ENCODE results near the gene IL22. TPM values are rescaled to one million over a fixed set of nuclear protein-coding genes. Genes with fewer than 3 reads are reported as not detected.

IL22 gene
- total RNA-seq, 1 experiment from 2014 or later: not detected

DNA sequence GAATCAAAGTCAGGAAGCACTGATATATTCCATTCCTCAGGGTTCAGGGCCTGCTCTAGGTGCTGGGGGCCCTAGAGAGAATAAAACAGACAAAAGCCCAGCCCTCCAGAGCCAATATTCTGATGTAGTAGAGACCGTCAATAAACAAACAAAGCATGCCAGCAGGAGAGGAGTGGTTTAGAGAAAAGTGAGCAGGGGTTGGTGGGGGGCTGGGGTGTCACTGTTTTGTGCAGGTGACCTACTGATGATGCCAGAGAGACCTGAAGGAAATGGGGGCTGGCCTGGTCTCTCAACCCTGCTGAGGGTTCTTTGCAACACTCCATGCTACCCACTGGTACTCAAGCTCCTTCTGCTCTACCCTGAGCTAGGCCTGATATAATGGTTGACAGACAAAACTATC lies 54.3 kb downstream of the IL22 start:
- CTCF ChIA-PET: no interaction called here
- no peaks in the 10 kb centered on the region for H3K4me1 ChIP-seq (ENCODE audit: control insufficient read depth in 1 of 2, insufficient read depth in 2 of 2, low read length in 2 of 2)

DNA sequence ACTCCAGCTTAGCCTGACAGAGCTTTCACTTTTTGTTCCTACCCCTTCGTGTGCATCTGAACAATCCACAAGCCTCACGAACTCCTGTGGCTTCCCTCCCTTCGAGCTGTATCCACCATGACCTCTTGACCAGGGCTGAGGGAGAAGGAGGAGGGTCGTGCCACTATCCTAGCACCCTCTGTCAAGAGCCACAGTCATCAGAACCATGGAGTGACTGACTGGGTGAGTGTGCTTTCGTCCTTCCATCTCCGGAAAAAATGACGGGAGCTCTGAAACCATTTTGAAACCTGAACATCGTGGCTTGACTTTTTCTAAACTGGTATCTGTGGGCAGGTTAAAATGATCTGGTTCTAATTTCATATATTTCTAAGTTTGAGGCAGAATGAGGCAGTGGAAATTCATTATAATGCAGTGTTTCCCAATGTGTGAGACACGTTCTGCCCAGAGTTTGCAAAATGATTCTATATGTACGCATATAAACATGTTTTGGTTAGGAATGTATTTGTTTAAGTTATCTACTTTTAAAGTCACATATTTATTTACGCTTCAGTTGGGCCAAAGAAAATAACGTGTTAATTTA lies 54.8 kb downstream of the IL22 start:
- ATAC-seq: no peak
- TF ChIP-seq, protein P1, sequence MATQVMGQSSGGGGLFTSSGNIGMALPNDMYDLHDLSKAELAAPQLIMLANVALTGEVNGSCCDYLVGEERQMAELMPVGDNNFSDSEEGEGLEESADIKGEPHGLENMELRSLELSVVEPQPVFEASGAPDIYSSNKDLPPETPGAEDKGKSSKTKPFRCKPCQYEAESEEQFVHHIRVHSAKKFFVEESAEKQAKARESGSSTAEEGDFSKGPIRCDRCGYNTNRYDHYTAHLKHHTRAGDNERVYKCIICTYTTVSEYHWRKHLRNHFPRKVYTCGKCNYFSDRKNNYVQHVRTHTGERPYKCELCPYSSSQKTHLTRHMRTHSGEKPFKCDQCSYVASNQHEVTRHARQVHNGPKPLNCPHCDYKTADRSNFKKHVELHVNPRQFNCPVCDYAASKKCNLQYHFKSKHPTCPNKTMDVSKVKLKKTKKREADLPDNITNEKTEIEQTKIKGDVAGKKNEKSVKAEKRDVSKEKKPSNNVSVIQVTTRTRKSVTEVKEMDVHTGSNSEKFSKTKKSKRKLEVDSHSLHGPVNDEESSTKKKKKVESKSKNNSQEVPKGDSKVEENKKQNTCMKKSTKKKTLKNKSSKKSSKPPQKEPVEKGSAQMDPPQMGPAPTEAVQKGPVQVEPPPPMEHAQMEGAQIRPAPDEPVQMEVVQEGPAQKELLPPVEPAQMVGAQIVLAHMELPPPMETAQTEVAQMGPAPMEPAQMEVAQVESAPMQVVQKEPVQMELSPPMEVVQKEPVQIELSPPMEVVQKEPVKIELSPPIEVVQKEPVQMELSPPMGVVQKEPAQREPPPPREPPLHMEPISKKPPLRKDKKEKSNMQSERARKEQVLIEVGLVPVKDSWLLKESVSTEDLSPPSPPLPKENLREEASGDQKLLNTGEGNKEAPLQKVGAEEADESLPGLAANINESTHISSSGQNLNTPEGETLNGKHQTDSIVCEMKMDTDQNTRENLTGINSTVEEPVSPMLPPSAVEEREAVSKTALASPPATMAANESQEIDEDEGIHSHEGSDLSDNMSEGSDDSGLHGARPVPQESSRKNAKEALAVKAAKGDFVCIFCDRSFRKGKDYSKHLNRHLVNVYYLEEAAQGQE (IDR thresholded peaks at IDR 0.05; ENCODE audit: low read depth): no peak
- no peak for TF ChIP-seq EZH2 (IDR thresholded peaks at IDR 0.05)
- no peak for TF ChIP-seq EZH2phosphoT487 (IDR thresholded peaks at IDR 0.05; ENCODE audit: borderline replicate concordance)
- TF ChIP-seq, protein P2, sequence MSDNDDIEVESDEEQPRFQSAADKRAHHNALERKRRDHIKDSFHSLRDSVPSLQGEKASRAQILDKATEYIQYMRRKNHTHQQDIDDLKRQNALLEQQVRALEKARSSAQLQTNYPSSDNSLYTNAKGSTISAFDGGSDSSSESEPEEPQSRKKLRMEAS (IDR thresholded peaks at IDR 0.05): no peak
- Histone ChIP-seq H3K27me3 (ENCODE audit: insufficient read depth, low read length) (no peaks in the 10 kb centered on the region), H3K4me3 (replicated peaks in 1 of 2; ENCODE audit: low read depth in 1 of 2, low read length in 2 of 2) (no peak overlapping the region), H3K4me1 (ENCODE audit: control insufficient read depth in 1 of 2, insufficient read depth in 2 of 2, low read length in 2 of 2) (no peaks in the 10 kb centered on the region), H3K9me2 (ENCODE audit: insufficient read depth) (no peaks in the 10 kb centered on the region), H2AFZ (ENCODE audit: low read depth, low read length, poor library complexity, severe bottlenecking) (no peak overlapping the region), H3K27ac (ENCODE audit: low read depth, low read length) (no peak overlapping the region), H3K9ac (ENCODE audit: low read length) (no peak overlapping the region), H3K9me3 (ENCODE audit: control insufficient read depth in 1 of 2, insufficient read depth in 1 of 2, low read depth in 1 of 2, low read length in 2 of 2) (no peaks in the 10 kb centered on the region), H3K4me2 (ENCODE audit: low read length) (no peak overlapping the region), H3K36me3 (ENCODE audit: control insufficient read depth in 1 of 2, insufficient read depth in 2 of 2, low read length in 2 of 2) (no peaks in the 10 kb centered on the region), H4K20me1 (ENCODE audit: insufficient read depth) (no peaks in the 10 kb centered on the region), H3K79me2 (ENCODE audit: insufficient read depth, low read length) (no peaks in the 10 kb centered on the region)
- POLR2A ChIA-PET: no interaction called here
- intact Hi-C loops (cut with micrococcal nuclease): no loop called here
- CTCF ChIA-PET: no interaction called here
- DNase-seq (ENCODE audit: low read depth, low spot score): no peak
- RAD21 ChIA-PET (ENCODE audit: low non-redundant PET in 1 of 2, low total read pairs in 2 of 2, uncharacterized antibody in 2 of 2, unreplicated experiment in 2 of 2): no interaction called here
- no TSS peak for BruUV-seq (replicated peaks)

More for the DNA sequence above, 54.3 kb downstream of the IL22 start:
- intact Hi-C loops (cut with micrococcal nuclease): no loop called here
- Histone ChIP-seq H3K9me3 (ENCODE audit: control insufficient read depth in 1 of 2, insufficient read depth in 1 of 2, low read depth in 1 of 2, low read length in 2 of 2) (no peaks in the 10 kb centered on the region), H4K20me1 (ENCODE audit: insufficient read depth) (no peaks in the 10 kb centered on the region), H3K4me2 (ENCODE audit: low read length) (no peak overlapping the region), H3K27me3 (ENCODE audit: insufficient read depth, low read length) (no peaks in the 10 kb centered on the region), H3K27ac (ENCODE audit: low read depth, low read length) (no peak overlapping the region), H3K9ac (ENCODE audit: low read length) (no peak overlapping the region), H3K79me2 (ENCODE audit: insufficient read depth, low read length) (no peaks in the 10 kb centered on the region), H3K4me3 (replicated peaks in 1 of 2; ENCODE audit: low read depth in 1 of 2, low read length in 2 of 2) (no peak overlapping the region), H2AFZ (ENCODE audit: low read depth, low read length, poor library complexity, severe bottlenecking) (no peak overlapping the region), H3K36me3 (ENCODE audit: control insufficient read depth in 1 of 2, insufficient read depth in 2 of 2, low read length in 2 of 2) (no peaks in the 10 kb centered on the region), H3K9me2 (ENCODE audit: insufficient read depth) (no peaks in the 10 kb centered on the region)
- ChIA-PET RAD21 (ENCODE audit: low non-redundant PET in 1 of 2, low total read pairs in 2 of 2, uncharacterized antibody in 2 of 2, unreplicated experiment in 2 of 2) (no interaction called here), POLR2A (no interaction called here)
- no TSS peak for BruUV-seq (replicated peaks)
- no peak for ATAC-seq
- no peak for DNase-seq (ENCODE audit: low read depth, low spot score)
- no peak for TF ChIP-seq YY1 (IDR thresholded peaks at IDR 0.05; ENCODE audit: extremely low read depth, insufficient replicate concordance, low read depth, low read length)
- no peak for TF ChIP-seq POLR2A (IDR thresholded peaks at IDR 0.05; ENCODE audit: borderline replicate concordance, extremely low read depth, insufficient read depth, insufficient read length)

Other genes with a start within 250 kb of the IL22 start
- 0.44 TPM for gene IFNG, start 93.9 kb downstream of the IL22 start, total RNA-seq (2021; ENCODE audit: unreplicated experiment)
- gene IL26, start 27.8 kb downstream of the IL22 start, total RNA-seq (2021; ENCODE audit: unreplicated experiment): not detected
- 10.0 TPM for gene MDM1, start 78.8 kb upstream of the IL22 start, total RNA-seq (2021; ENCODE audit: unreplicated experiment)